Kidney (tissue), 14 donors: ENCODE measurements around the gene FHOD1. TPM values are rescaled to one million over a fixed set of nuclear protein-coding genes. Genes with fewer than 3 reads are reported as not detected.

Experiments
- DNase-seq, 5 donors: peaks; one replicate each; pipeline ENCODE4 v3.0.0-alpha.2; 2013 to 2020
- FAIRE-seq: peaks from 2 replicates; lab custom pipeline; 2012; peaks lifted over from hg19 to GRCh38; lab: Jason Lieb, UNC
- H3K27ac ChIP-seq, 2 donors: one replicate each; pipeline ENCODE4 v1.7.0; 2013; ENCODE audit warnings: low read depth in 2 of 2, low read length in 2 of 2, inconsistent platforms in 1 of 2
- H3K27me3 ChIP-seq: one replicate; pipeline ENCODE4 v1.7.1; 2013; ENCODE audit warnings: low read length, inconsistent platforms; ENCODE audit not compliant: control insufficient read depth, insufficient read depth
- H3K36me3 ChIP-seq, 3 donors: one replicate each; pipeline versions ENCODE4 v1.7.0 to v1.7.1; 2013; ENCODE audit warnings: low read length in 3 of 3, control low read depth in 1 of 3, inconsistent platforms in 1 of 3; ENCODE audit not compliant: insufficient read depth in 3 of 3, control insufficient read depth in 2 of 3
- H3K4me1 ChIP-seq, 3 donors: one replicate each; pipeline versions ENCODE4 v1.7.0 to v1.7.1; 2013; ENCODE audit warnings: low read length in 3 of 3, inconsistent platforms in 1 of 3, low read depth in 1 of 3; ENCODE audit not compliant: control insufficient read depth in 2 of 3, insufficient read depth in 2 of 3
- H3K4me3 ChIP-seq, 3 donors: one replicate each; pipeline versions ENCODE4 v1.7.0 to v1.8.1; 2013; ENCODE audit warnings: low read length in 3 of 3, control low read depth in 1 of 3, inconsistent platforms in 1 of 3
- H3K9ac ChIP-seq, 3 donors: one replicate each; pipeline versions ENCODE4 v1.7.0 to v1.7.1; 2013; ENCODE audit warnings: low read length in 3 of 3, control low read depth in 1 of 3, inconsistent platforms in 1 of 3
- H3K9me3 ChIP-seq, 3 donors: one replicate each; pipeline versions ENCODE4 v1.7.0 to v1.7.1; 2013; ENCODE audit warnings: low read length in 3 of 3, control low read depth in 1 of 3, inconsistent platforms in 1 of 3; ENCODE audit not compliant: control insufficient read depth in 2 of 3, insufficient read depth in 1 of 3
- intact Hi-C: fragments of 100-400 bp; cut with DNase I; formaldehyde crosslinking; loops from one replicate; pipeline ENCODE4 v1.11.1; 2022
- polyA plus RNA-seq: library from polyadenylated mRNA; stranded (reverse); fragments of 350-450 nt; fragmentation: Illumina TruSeq; extraction: RNeasy Lipid Tissue Mini Kit (QIAGEN cat#74804); gene quantifications from one replicate; pipeline ENCODE4 v1.2.3, GENCODE V29; 2014; ENCODE audit warnings: low read depth, low replicate concordance; ENCODE audit not compliant: insufficient read depth
- total RNA-seq: library from RNA; stranded (reverse); fragmentation: NEBNext Ultra II Directional; extraction: Animal tissue kit (Norgen Biotek cat#: 25700); gene quantifications from one replicate; pipeline ENCODE4 v1.2.1, GENCODE V29; 2021
- TF ChIP-seq, protein P1 (sequence below): IDR thresholded peaks from 3 replicates; pipeline ENCODE4 v1.5.1; 2012; ENCODE audit warnings: mild to moderate bottlenecking, moderate library complexity, borderline replicate concordance; ENCODE audit not compliant: insufficient read depth; ENCODE audit errors: extremely low read depth
- donor health status: control.
- donor health status: control.
- donor health status: control.
- donor health status: control.
- donor health status: control.
- donor health status: DM: yes; HTN: yes; CAD: no.
- donor health status: Normal renal cell carcinoma (clear cell type).

The FHOD1 gene
- total and polyA plus RNA-seq, 2 donors from 2014 or later, result 21.0 to 30.4 TPM

DNA sequence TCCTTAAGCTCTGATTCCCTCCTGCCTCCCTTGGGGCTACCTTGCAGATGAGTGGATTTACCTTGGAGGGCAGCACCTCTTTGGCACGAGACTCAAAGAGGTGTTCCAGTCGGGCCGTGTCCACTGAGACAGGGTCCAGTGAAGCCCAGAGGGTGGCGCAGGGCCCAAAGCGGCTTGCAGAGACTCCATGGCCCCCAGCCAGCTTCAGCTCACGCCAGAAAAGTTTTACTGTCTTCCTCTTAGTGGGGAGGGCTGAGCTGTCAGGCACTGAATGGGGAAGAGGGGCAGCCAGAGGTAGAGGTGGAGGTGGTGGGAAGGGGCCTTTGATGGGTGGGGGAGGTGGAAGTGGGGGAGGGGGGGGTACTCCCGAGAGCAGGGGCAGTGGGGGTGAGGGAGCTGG, 13.7 kb downstream of the FHOD1 start:
- Histone ChIP-seq H3K36me3 (peaks cover 2 to 55% (median 33%) of the 10 kb centered on the region in 3 donors), H3K9me3 (no peaks in the 10 kb centered on the region), H3K27ac (no peak overlapping the region), H3K4me3 (no peak overlapping the region), H3K27me3 (no peaks in the 10 kb centered on the region), H3K9ac (no peak overlapping the region), H3K4me1 (no peaks in the 10 kb centered on the region)
- FAIRE-seq, result no peak
- peak in 1 of 5 donors; percentile 66 for DNase-seq
- intact Hi-C loops, result no loop called here
- TF ChIP-seq, protein P1, sequence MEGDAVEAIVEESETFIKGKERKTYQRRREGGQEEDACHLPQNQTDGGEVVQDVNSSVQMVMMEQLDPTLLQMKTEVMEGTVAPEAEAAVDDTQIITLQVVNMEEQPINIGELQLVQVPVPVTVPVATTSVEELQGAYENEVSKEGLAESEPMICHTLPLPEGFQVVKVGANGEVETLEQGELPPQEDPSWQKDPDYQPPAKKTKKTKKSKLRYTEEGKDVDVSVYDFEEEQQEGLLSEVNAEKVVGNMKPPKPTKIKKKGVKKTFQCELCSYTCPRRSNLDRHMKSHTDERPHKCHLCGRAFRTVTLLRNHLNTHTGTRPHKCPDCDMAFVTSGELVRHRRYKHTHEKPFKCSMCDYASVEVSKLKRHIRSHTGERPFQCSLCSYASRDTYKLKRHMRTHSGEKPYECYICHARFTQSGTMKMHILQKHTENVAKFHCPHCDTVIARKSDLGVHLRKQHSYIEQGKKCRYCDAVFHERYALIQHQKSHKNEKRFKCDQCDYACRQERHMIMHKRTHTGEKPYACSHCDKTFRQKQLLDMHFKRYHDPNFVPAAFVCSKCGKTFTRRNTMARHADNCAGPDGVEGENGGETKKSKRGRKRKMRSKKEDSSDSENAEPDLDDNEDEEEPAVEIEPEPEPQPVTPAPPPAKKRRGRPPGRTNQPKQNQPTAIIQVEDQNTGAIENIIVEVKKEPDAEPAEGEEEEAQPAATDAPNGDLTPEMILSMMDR, result no peak

DNA sequence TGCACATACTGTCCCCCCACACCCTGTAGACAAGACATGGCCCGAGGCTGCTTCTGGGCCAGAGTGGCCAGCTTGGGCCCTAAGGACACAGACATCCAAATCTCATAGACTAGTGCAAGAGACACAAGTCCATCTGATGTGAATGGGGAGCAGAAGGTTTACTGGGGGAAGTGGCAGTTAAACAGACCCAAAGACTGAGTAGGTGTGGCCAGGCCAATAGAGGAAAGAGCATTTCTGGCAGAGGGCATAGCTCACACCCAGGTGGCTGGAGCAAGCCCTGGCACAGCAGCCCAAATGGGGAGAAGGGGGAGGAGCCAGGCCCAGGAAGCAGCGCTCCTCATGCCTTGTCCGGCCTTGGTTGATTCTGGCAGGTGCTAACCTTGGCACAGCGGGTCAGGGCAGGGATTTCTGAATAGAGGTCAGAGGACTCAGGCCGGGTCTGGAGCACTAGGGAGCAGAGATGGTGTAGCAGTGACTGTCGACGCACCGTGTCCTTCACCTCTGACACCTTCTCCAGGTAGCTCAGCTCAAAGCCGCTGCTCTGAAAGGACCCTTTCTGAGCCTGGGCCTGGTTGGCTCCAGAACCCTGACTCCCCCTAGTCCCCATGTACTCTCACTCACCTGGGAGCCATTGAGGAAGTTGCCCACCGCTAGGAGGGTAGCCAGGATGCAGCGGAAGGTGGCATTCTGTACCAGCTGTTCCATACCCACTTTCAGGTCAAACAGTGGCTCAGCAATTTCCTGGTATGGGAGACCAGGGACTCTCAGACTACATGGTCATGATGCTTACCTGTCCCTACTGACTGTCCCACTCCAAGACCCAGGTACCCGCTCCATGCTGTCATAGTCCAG, 16.2 kb downstream of the FHOD1 start:
- no peak overlapping the region for H3K27ac ChIP-seq
- no peak overlapping the region for H3K9ac ChIP-seq
- FAIRE-seq, result no peak

DNA sequence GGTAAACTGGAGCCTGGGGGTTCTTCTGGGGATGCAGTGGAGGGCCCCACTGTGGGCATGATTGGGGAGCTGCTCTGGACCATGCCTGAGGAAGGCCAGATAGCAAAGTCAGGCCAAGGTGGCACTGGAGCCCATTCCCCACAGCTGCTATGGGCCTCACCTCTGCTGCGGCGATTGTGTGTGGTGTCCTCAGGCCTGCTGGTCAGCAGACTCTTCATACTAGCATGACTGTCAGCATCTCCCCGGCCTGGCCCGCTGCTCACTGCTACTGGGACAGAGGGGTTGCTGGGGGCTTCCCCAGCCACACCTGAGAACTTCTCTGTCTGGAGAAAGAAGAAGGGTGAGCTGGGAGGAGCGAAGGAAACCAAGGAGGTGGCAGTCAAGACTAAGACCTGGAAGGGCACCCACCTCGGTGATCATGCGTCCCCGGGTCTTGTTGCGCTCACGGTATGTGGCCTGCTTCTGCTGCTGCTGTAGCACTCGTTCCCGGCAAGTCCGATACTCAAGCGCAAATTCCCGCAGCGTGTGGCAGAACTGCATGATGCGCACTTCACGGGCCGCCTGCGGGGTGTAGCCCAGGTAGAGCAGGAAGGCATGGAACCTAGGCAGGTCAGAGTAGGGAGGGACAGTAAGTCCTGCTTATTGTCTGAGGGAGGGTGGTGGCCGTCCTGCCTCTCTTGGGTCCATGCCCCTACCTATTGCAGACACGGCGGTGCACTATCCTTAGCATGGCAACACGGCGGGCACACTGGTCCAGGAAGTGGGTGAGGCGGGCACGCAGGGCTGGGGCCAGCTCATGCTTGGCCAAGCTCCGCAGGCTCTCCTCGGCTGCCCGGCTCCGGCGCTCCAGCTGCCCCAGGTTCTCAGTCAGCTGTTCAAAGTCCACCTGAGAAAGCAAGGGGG, 17.1 kb downstream of the FHOD1 start:
- TF ChIP-seq, protein P1, result no peak
- peaks cover 2 to 28% (median 18%) of the 10 kb centered on the region in 3 donors for H3K36me3 ChIP-seq
- no peaks in the 10 kb centered on the region for H3K27me3 ChIP-seq
- no peaks in the 10 kb centered on the region for H3K9me3 ChIP-seq
- intact Hi-C loops, result no loop called here
- FAIRE-seq, result no peak
- H3K27ac ChIP-seq, result no peak overlapping the region
- H3K4me1 ChIP-seq, result peaks cover 0 to 16% (median 11%) of the 10 kb centered on the region in 3 donors
- H3K9ac ChIP-seq, result no peak overlapping the region
- DNase-seq, result peak in 2 of 5 donors; percentile 26 to 75
- H3K4me3 ChIP-seq, result no peak overlapping the region

More for the DNA sequence above, 16.2 kb downstream of the FHOD1 start:
- intact Hi-C loops, result no loop called here
- H3K36me3 ChIP-seq, result peaks cover 2 to 35% (median 20%) of the 10 kb centered on the region in 3 donors
- DNase-seq, result peak in 1 of 5 donors; percentile 51
- H3K27me3 ChIP-seq, result no peaks in the 10 kb centered on the region
- TF ChIP-seq, protein P1, result no peak
- H3K4me3 ChIP-seq, result no peak overlapping the region
- peaks cover 0 to 11% (median 10%) of the 10 kb centered on the region in 3 donors for H3K4me1 ChIP-seq
- H3K9me3 ChIP-seq, result no peaks in the 10 kb centered on the region
